Prostate gland (tissue), 2 donors: ENCODE results near the gene PCK1.

Experiments
- POLR2A ChIP-seq: fragments of 450-650 bp; IDR thresholded peaks from one replicate; pipeline ENCODE4 v1.6.1; 2016; ENCODE audit warnings: antibody characterized with exemption, mild to moderate bottlenecking
- POLR2AphosphoS5 ChIP-seq: sonication (generic); formaldehyde crosslinking; IDR thresholded peaks from one replicate; pipeline ENCODE4 v1.6.1; 2017; ENCODE audit warnings: antibody characterized with exemption
- TF ChIP-seq, protein P1 (sequence below), 4 experiments: fragments of 200-600 bp in 2 of 4; fragments of 450-650 bp in 2 of 4; sonication (generic) in 2 of 4; IDR thresholded peaks; 1 replicate in 3 of 4; 2 replicates in 1 of 4; pipeline ENCODE4 v1.5.1; 2016 to 2019; ENCODE audit warnings: antibody characterized with exemption in 4 of 4, mild to moderate bottlenecking in 2 of 4, moderate library complexity in 2 of 4

DNA sequence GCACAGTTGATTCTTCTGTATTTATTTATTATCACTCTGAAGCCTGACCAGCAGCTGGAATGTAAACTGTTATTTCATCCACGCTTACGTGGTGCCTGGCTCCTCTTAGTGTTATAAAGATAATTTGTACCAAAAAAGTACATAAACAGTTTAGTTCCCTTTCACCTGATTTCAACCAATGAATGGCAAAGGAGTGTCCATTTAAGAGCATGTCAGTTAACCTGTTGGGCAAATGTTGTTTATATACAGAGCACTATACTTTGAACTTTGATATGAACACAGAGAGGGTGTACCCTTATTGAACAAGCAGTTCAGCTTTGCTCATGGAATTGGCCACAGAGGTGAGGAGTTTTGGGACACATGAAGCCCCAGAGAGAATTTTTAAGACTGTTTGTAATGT lies 28.8 kb upstream of the PCK1 start:
- TF ChIP-seq, protein P1, sequence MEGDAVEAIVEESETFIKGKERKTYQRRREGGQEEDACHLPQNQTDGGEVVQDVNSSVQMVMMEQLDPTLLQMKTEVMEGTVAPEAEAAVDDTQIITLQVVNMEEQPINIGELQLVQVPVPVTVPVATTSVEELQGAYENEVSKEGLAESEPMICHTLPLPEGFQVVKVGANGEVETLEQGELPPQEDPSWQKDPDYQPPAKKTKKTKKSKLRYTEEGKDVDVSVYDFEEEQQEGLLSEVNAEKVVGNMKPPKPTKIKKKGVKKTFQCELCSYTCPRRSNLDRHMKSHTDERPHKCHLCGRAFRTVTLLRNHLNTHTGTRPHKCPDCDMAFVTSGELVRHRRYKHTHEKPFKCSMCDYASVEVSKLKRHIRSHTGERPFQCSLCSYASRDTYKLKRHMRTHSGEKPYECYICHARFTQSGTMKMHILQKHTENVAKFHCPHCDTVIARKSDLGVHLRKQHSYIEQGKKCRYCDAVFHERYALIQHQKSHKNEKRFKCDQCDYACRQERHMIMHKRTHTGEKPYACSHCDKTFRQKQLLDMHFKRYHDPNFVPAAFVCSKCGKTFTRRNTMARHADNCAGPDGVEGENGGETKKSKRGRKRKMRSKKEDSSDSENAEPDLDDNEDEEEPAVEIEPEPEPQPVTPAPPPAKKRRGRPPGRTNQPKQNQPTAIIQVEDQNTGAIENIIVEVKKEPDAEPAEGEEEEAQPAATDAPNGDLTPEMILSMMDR (IDR thresholded peaks at IDR 0.05) = no peak
- TF ChIP-seq POLR2AphosphoS5 (no peak), POLR2A (no peak)
